Measurements from ENCODE around the gene TBC1D24. TPM values are rescaled to one million over a fixed set of nuclear protein-coding genes. Genes with fewer than 3 reads are reported as not detected.
A peak's percentile ranks its signal among the peaks of the same experiment; 100 is the strongest.

TBC1D24 gene
- total and polyA plus RNA-seq, 9 of the 15 experiments (the other 6 are each of a cell fraction or from before 2014, with no cell fraction given), result 1.7 to 22.6 (median 7.2) TPM

DNA sequence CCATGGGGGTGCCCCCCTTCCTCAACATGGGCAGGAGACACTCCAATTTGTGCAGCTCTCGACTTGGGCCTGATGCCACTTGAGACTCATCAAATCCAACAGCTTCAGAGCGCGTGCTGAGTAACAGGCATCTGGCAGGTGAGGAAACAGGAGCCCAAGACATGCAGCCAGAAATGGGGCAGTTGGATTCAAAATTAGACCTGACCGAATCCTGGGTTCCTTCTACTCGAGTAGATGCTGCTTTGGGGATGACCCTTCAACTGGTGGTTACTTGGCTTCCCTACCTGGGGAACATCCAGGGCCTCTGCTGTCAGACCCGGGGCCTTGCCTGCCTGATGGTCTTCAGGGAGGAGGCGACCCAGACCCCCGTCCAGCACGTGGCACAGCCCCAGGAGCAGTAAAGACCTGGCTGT lies 4.3 kb upstream of the TBC1D24 start:
- H3K4me1 ChIP-seq (replicated peaks in 1 of 2; ENCODE audit: control insufficient read depth in 2 of 2, insufficient read depth in 2 of 2, low read length in 2 of 2), result peaks cover 8 to 90% of the 10 kb centered on the region in 2 experiments
- H3K9me1 ChIP-seq (ENCODE audit: control insufficient read depth, insufficient read depth, low read length), result no peaks in the 10 kb centered on the region
- H3K4me3 ChIP-seq, result no peak overlapping the region
- H3K36me3 ChIP-seq (ENCODE audit: control insufficient read depth, insufficient read depth, low read length), result no peaks in the 10 kb centered on the region
- H3K27ac ChIP-seq (ENCODE audit: extremely low read depth, low read depth, low read length), result no peak overlapping the region
- intact Hi-C loops (cut with micrococcal nuclease), result no loop called here
- WGBS (ENCODE audit: insufficient coverage, low coverage, missing lambda C conversion rate), result 35% methylated on average over 9 of the region's 9 CpGs
- H3K27me3 ChIP-seq (ENCODE audit: control insufficient read depth in 2 of 2, insufficient read depth in 2 of 2, low read length in 2 of 2), result no peaks in the 10 kb centered on the region
- H2AFZ ChIP-seq (ENCODE audit: low read depth, low read length), result no peak overlapping the region
- ATAC-seq (no peak), DNase-seq (ENCODE audit: extremely low read depth in 1 of 4, low spot score in 3 of 4) (no peak), FAIRE-seq (no peak)
- TF ChIP-seq POLR2B (IDR thresholded peaks at IDR 0.05; ENCODE audit: low read depth, partially characterized antibody) (no peak), CEBPZ (IDR thresholded peaks at IDR 0.05; ENCODE audit: borderline replicate concordance, low read depth, low read length) (no peak), ZNF586 (CRISPR knock-in tag; conservative IDR thresholded peaks at IDR 0.05) (no peak), ZNF121 (CRISPR knock-in tag; conservative IDR thresholded peaks at IDR 0.05) (no peak), NCOR1 (IDR thresholded peaks at IDR 0.05) (no peak), ZSCAN29 (IDR thresholded peaks at IDR 0.05) (no peak), HMG20B (CRISPR knock-in tag; IDR thresholded peaks at IDR 0.05) (no peak), ZNF217 (CRISPR knock-in tag; IDR thresholded peaks at IDR 0.05) (no peak), ZBTB33 (CRISPR knock-in tag; IDR thresholded peaks at IDR 0.05) (no peak)
- TF ChIP-seq, protein P1, sequence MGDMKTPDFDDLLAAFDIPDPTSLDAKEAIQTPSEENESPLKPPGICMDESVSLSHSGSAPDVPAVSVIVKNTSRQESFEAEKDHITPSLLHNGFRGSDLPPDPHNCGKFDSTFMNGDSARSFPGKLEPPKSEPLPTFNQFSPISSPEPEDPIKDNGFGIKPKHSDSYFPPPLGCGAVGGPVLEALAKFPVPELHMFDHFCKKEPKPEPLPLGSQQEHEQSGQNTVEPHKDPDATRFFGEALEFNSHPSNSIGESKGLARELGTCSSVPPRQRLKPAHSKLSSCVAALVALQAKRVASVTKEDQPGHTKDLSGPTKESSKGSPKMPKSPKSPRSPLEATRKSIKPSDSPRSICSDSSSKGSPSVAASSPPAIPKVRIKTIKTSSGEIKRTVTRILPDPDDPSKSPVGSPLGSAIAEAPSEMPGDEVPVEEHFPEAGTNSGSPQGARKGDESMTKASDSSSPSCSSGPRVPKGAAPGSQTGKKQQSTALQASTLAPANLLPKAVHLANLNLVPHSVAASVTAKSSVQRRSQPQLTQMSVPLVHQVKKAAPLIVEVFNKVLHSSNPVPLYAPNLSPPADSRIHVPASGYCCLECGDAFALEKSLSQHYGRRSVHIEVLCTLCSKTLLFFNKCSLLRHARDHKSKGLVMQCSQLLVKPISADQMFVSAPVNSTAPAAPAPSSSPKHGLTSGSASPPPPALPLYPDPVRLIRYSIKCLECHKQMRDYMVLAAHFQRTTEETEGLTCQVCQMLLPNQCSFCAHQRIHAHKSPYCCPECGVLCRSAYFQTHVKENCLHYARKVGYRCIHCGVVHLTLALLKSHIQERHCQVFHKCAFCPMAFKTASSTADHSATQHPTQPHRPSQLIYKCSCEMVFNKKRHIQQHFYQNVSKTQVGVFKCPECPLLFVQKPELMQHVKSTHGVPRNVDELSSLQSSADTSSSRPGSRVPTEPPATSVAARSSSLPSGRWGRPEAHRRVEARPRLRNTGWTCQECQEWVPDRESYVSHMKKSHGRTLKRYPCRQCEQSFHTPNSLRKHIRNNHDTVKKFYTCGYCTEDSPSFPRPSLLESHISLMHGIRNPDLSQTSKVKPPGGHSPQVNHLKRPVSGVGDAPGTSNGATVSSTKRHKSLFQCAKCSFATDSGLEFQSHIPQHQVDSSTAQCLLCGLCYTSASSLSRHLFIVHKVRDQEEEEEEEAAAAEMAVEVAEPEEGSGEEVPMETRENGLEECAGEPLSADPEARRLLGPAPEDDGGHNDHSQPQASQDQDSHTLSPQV (IDR thresholded peaks at IDR 0.05), result no peak
- BruUV-seq (replicated peaks), result no TSS peak
- peak overlapping the region in 1 of 2 experiments; percentile 68; a peak in 1 of 4 replicates for H3K9ac ChIP-seq (ENCODE audit: insufficient read depth in 1 of 2, low read depth in 2 of 2, low read length in 2 of 2)
- 0 out of 2 replicates have a peak, but pooled peaks cover 4% of the 10 kb centered on the region for H4K20me1 ChIP-seq (replicated peaks; ENCODE audit: control insufficient read depth, insufficient read depth, low read length)
- in situ Hi-C loops (cut with MboI), result no loop called here
- ChIA-PET CTCF (ENCODE audit: low intra/inter-chr PET ratio) (no interaction called here), POLR2A (interaction anchor here (0.7 to 2.3 kb wide), 3 partner anchors 13 to 256 kb away, joined by 3 to 10 read pairs (median 3); partner anchors contain the start of gene PGP)
- H3K4me2 ChIP-seq (ENCODE audit: insufficient read depth, low read length), result no peak overlapping the region
- no peaks in the 10 kb centered on the region for H3K9me3 ChIP-seq (replicated peaks; ENCODE audit: control insufficient read depth, insufficient read depth, low read depth, low read length)
- H3K79me2 ChIP-seq (ENCODE audit: control insufficient read depth, insufficient read depth, low read length), result peaks cover 16% of the 10 kb centered on the region
